T-cell (primary cell): ENCODE measurements around the gene UACA. TPM values are rescaled to one million over a fixed set of nuclear protein-coding genes. Genes with fewer than 3 reads are reported as not detected.

Experiments used
- ATAC-seq, 4 experiments: fragments of 200-7000 bp in 3 of 4; fragments of 150-1000 bp in 1 of 4; cut with Tn5 transposase; replicated peaks in 1 of 4; 1 replicate in 3 of 4; 2 replicates in 1 of 4; pipeline ENCODE4 v1.10.0; 2021; ENCODE audit warnings: moderate library complexity in 3 of 4, mild to moderate bottlenecking in 2 of 4, moderate number of reproducible peaks in 1 of 4
- CTCF ChIA-PET, 2 donors: fragments of 300-600 bp; sonication (Branson Sonifier 250); formaldehyde crosslinking; loops; one replicate each; lab custom pipeline; 2022; ENCODE audit warnings: antibody characterized with exemption in 2 of 2; lab: Charles Lee
- POLR2A ChIA-PET, 2 donors: fragments of 300-600 bp; sonication (Branson Sonifier 250); formaldehyde crosslinking; loops; one replicate each; lab custom pipeline; 2022; ENCODE audit warnings: antibody characterized with exemption in 2 of 2; lab: Charles Lee
- DNase-seq, 35 experiments: peaks; one replicate each; pipeline versions ENCODE4 v3.0.0 to v3.0.0-alpha.2; 2013 to 2023
- H3K27ac ChIP-seq: one replicate; pipeline ENCODE4 v1.5.1; 2013; ENCODE audit warnings: low read length
- H3K27me3 ChIP-seq, 2 experiments: replicated peaks in 1 of 2; 1 replicate in 1 of 2; 2 replicates in 1 of 2; pipeline versions ENCODE4 v1.6.1 to v1.7.0; 2013; ENCODE audit warnings: low read length in 1 of 2, mixed read lengths in 1 of 2; ENCODE audit not compliant: control insufficient read depth in 2 of 2, insufficient read depth in 2 of 2; ENCODE audit errors: extremely low read depth in 1 of 2
- H3K36me3 ChIP-seq, 2 donors: 1 replicate in 1 of 2; 2 replicates in 1 of 2; pipeline versions ENCODE4 v1.6.1 to v1.7.0; 2013; ENCODE audit warnings: low read length in 1 of 2; ENCODE audit not compliant: control insufficient read depth in 2 of 2, insufficient read depth in 1 of 2; ENCODE audit errors: extremely low read depth in 1 of 2
- H3K4me1 ChIP-seq, 2 experiments: 1 replicate in 1 of 2; 2 replicates in 1 of 2; pipeline versions ENCODE4 v1.6.1 to v1.7.0; 2013; ENCODE audit warnings: low read length in 2 of 2, mixed read lengths in 1 of 2; ENCODE audit not compliant: insufficient read depth in 2 of 2, control insufficient read depth in 1 of 2; ENCODE audit errors: extremely low read depth in 1 of 2
- H3K4me3 ChIP-seq, 2 donors: 1 replicate in 1 of 2; 2 replicates in 1 of 2; pipeline versions ENCODE4 v1.5.1 to v1.7.0; 2013; ENCODE audit warnings: mild to moderate bottlenecking in 2 of 2, low read length in 1 of 2, moderate library complexity in 1 of 2; ENCODE audit not compliant: control insufficient read depth in 1 of 2; ENCODE audit errors: extremely low read depth in 1 of 2
- H3K9me3 ChIP-seq: 2 replicates; pipeline ENCODE4 v1.7.0; 2013
- H3K27ac Mint-ChIP-seq, 2 donors: one replicate each; pipeline ENCODE4 v1.8.0; 2020 to 2021; ENCODE audit warnings: mild to moderate bottlenecking in 2 of 2, mixed read lengths in 2 of 2
- H3K27me3 Mint-ChIP-seq, 2 donors: one replicate each; pipeline ENCODE4 v1.8.0; 2021 to 2022; ENCODE audit warnings: mixed read lengths in 2 of 2
- H3K36me3 Mint-ChIP-seq: one replicate; pipeline ENCODE4 v1.8.0; 2021; ENCODE audit warnings: mixed read lengths
- H3K4me1 Mint-ChIP-seq, 3 donors: one replicate each; pipeline ENCODE4 v1.8.0; 2020 to 2022; ENCODE audit warnings: mixed read lengths in 3 of 3, mild to moderate bottlenecking in 1 of 3
- H3K4me3 Mint-ChIP-seq, 3 donors: one replicate each; pipeline ENCODE4 v1.8.0; 2020 to 2022; ENCODE audit warnings: mild to moderate bottlenecking in 3 of 3, mixed read lengths in 3 of 3, moderate library complexity in 3 of 3
- H3K9me3 Mint-ChIP-seq, 3 donors: one replicate each; pipeline ENCODE4 v1.8.0; 2020 to 2022; ENCODE audit warnings: mixed read lengths in 3 of 3
- WGBS: methylation state at CpG from one replicate; pipeline ENCODE4 v1.1.5; 2013; ENCODE audit warnings: missing lambda C conversion rate; ENCODE audit not compliant: insufficient coverage; 5-methylcytosine and 5-hydroxymethylcytosine counted together
- total RNA-seq, 35 experiments: library from RNA in 6 of 35; stranded (reverse) in 6 of 35; fragments of 120-200 nt in 1 of 35; gene quantifications; one replicate each; pipeline versions ENCODE4 v1.2.1 to v1.2.4 and lab custom pipeline; 2013 to 2026

Gene UACA
- total RNA-seq, 5 donors from 2014 or later (not counting 1 experiment from before 2014, with no cell fraction given), result 0.08 to 1.3 (median 0.70) TPM

DNA sequence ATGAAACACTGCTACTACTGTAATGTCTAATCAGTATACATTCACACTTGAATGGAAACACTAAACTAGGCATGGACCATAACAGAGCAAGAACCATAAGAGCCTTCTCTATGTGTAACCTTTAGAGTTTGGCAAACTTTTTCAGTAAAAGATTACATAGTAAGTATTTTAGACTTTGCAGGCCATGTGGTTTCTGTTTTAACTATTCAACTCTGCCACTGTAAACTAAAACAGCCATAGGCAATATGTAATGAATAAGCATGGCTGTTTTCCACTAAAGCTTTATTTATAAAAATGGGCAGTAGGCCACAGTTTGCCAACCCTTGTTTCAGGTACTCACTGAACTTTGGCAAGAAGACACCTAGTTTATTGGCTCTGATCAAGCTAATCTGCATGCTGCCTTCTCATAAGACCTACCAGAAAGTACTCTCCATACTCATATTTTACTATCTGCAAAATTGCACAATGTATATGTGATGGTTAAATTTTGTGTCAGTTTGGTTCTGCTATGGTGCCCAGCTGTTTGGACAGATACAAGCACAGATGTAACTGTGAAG is 46.0 kb downstream of the UACA start:
- CTCF ChIA-PET, result no interaction called here
- no peak overlapping the region for H3K27ac Mint-ChIP-seq

DNA sequence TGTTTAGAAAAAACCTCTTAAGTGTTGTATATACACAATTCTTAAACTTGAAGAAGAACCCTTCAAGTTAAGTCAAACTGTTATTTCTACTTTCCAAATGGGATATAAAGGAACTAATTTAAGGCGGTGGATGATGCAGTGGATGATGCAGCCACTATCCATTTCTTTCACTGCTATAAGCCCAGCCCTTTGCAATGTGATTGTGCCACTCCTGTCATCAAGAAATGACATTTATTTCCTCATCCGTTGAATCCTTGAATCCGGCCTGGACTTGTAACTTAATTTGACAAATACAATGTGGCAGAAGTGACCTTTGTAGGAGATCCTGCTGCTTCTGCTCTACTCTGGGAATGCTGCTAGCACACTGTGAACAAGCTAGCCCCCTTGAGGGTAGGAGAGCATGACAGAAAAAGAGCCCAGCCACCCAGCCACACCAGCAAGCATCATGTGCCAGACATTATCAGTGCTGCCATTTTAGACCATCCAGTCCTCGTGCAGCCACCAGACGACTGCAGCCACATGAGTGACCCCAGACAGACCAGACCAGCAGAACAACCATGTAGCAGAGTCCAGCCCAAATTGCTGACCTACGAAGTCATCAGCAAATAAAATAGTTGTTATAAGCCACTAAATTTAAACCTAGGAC is 47.4 kb downstream of the UACA start:
- Histone ChIP-seq H3K4me3 (no peak overlapping the region), H3K27ac (no peak overlapping the region), H3K27me3 (peaks cover 0 to 3% of the 10 kb centered on the region in 2 experiments), H3K9me3 (no peaks in the 10 kb centered on the region), H3K36me3 (no peaks in the 10 kb centered on the region), H3K4me1 (no peaks in the 10 kb centered on the region)
- 93% methylated on average over 2 of the region's 6 CpGs for WGBS
- ATAC-seq (no peak), DNase-seq (no peak)
- no peak overlapping the region for H3K4me3 Mint-ChIP-seq
- H3K36me3 Mint-ChIP-seq, result no peaks in the 10 kb centered on the region
- no peaks in the 10 kb centered on the region for H3K9me3 Mint-ChIP-seq
- peaks cover 16 to 17% of the 10 kb centered on the region in 2 donors for H3K27me3 Mint-ChIP-seq
- ChIA-PET CTCF (no interaction called here), POLR2A (interaction anchor here in 1 of 2 donors (0.6 kb wide), 1 partner anchor 7 kb away, joined by 4 read pairs; no protein-coding TSS in a partner anchor)
- H3K27ac Mint-ChIP-seq, result no peak overlapping the region
- peaks cover 0 to 2% (median 0%) of the 10 kb centered on the region in 3 donors for H3K4me1 Mint-ChIP-seq

More for the DNA sequence above, 46.0 kb downstream of the UACA start:
- Histone ChIP-seq H3K36me3 (no peaks in the 10 kb centered on the region), H3K4me3 (no peak overlapping the region), H3K27me3 (peaks cover 0 to 3% of the 10 kb centered on the region in 2 experiments), H3K9me3 (no peaks in the 10 kb centered on the region), H3K4me1 (no peaks in the 10 kb centered on the region), H3K27ac (no peak overlapping the region)
- H3K36me3 Mint-ChIP-seq, result no peaks in the 10 kb centered on the region
- peaks cover 0 to under 1% (median 0%) of the 10 kb centered on the region in 3 donors for H3K4me1 Mint-ChIP-seq
- H3K9me3 Mint-ChIP-seq, result no peaks in the 10 kb centered on the region
- POLR2A ChIA-PET, result interaction anchor here in 1 of 2 donors (0.6 kb wide), 1 partner anchor 1298 kb away, joined by 11 read pairs; no protein-coding TSS in a partner anchor
- H3K4me3 Mint-ChIP-seq, result no peak overlapping the region
- peaks cover 12 to 13% of the 10 kb centered on the region in 2 donors for H3K27me3 Mint-ChIP-seq
- ATAC-seq (no peak), DNase-seq (no peak)

DNA sequence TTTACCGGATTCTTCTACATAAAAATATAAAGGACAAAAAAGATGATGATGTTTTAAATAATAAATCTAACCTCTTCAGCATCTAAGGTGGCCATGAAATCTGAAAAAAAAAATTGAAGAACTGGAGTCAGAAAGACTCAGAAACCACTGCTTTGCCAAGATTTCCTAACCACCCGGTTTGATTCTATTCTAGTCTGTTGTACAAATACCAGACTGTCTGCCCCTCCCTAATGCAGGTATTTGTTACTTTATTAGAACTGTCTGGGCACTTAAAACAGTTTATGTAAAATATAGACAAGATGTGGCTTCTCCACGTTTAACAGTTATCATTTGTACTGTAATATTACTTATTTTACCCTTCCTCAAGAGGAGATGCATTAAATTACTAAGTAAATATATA is 48.8 kb downstream of the UACA start:
- POLR2A ChIA-PET, result no interaction called here
- H3K4me3 Mint-ChIP-seq, result no peak overlapping the region
- H3K4me1 Mint-ChIP-seq, result peaks cover 0 to 2% (median 0%) of the 10 kb centered on the region in 3 donors
- H3K4me3 ChIP-seq, result no peak overlapping the region
- H3K27ac ChIP-seq, result no peak overlapping the region
- no peaks in the 10 kb centered on the region for H3K36me3 Mint-ChIP-seq
- no peak overlapping the region for H3K27ac Mint-ChIP-seq
- no peaks in the 10 kb centered on the region for H3K9me3 ChIP-seq
- H3K9me3 Mint-ChIP-seq, result no peaks in the 10 kb centered on the region
- no peak for DNase-seq
- WGBS, result no CpG with 5 or more reads among the region's 3 CpGs
- peaks cover 2 to 3% of the 10 kb centered on the region in 2 experiments for H3K27me3 ChIP-seq
- no peaks in the 10 kb centered on the region for H3K36me3 ChIP-seq
- peaks cover 21 to 23% of the 10 kb centered on the region in 2 donors for H3K27me3 Mint-ChIP-seq
- CTCF ChIA-PET, result interaction anchor here in 1 of 2 donors (1.2 kb wide), 1 partner anchor 8 kb away, joined by 5 read pairs; no protein-coding TSS in a partner anchor
- no peak for ATAC-seq
- H3K4me1 ChIP-seq, result no peaks in the 10 kb centered on the region

DNA sequence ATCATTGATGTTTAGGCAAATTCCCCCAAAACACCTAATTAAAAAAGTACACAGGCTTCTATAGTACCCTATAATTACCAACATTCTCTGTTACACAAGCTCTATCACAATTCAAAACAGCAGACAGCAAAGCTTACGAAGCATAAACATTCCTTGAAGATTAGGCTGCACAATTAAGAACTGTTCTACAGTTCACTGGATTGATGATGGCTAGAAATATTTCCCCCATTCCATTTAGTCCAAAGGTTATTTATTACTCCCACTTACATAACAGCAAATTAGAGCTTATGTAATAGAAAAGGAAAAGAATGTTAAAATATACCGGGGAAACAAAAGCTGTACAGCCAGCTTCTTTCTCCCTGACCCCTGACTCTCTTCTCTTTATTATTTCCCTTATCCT is 49.3 kb downstream of the UACA start:
- CTCF ChIA-PET, result interaction anchor here in 1 of 2 donors (1.0 to 1.2 kb wide), 2 partner anchors 9 to 30 kb away, joined by 3 to 5 read pairs; no protein-coding TSS in a partner anchor
- ATAC-seq, result no peak
- no peaks in the 10 kb centered on the region for H3K9me3 Mint-ChIP-seq

DNA sequence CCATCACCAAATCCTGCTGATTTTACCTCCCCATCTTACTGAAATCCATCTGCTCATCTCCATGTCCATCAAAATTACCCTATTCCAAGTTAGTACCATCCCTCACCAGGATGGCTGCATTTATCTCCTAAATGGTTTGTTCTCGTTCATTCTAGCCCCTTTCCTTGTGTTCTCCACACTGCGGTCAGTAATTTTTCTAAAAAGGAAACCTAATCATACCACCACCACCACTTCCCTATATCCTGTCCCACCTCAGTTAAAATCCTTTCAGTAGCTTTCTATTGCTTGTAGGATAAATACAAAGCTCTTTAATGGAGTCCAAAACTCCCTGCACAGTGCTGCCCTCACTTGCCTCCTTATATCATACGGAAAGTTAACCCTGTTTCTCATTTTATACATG is 51.1 kb downstream of the UACA start:
- POLR2A ChIA-PET, result no interaction called here
- Histone ChIP-seq H3K4me3 (no peak overlapping the region), H3K27me3 (peaks cover 2 to 3% of the 10 kb centered on the region in 2 experiments), H3K4me1 (no peaks in the 10 kb centered on the region), H3K9me3 (no peaks in the 10 kb centered on the region), H3K27ac (no peak overlapping the region), H3K36me3 (no peaks in the 10 kb centered on the region)
- 43% methylated on average over 2 of the region's 3 CpGs for WGBS
- H3K27me3 Mint-ChIP-seq, result peaks cover 21 to 29% of the 10 kb centered on the region in 2 donors
- no peak overlapping the region for H3K4me3 Mint-ChIP-seq
- no peak overlapping the region for H3K27ac Mint-ChIP-seq
- CTCF ChIA-PET, result interaction anchor here in 1 of 2 donors (0.8 kb wide), 1 partner anchor 13 kb away, joined by 3 read pairs; no protein-coding TSS in a partner anchor
- H3K9me3 Mint-ChIP-seq, result no peaks in the 10 kb centered on the region
- H3K36me3 Mint-ChIP-seq, result no peaks in the 10 kb centered on the region
- DNase-seq, result no peak
- H3K4me1 Mint-ChIP-seq, result peaks cover 0 to 2% (median 0%) of the 10 kb centered on the region in 3 donors
- no peak for ATAC-seq

More for the DNA sequence above, 49.3 kb downstream of the UACA start:
- Mint-ChIP-seq H3K27me3 (peaks cover 21 to 23% of the 10 kb centered on the region in 2 donors), H3K4me1 (peaks cover 0 to 2% (median 0%) of the 10 kb centered on the region in 3 donors), H3K4me3 (no peak overlapping the region), H3K36me3 (no peaks in the 10 kb centered on the region), H3K27ac (no peak overlapping the region)
- H3K27ac ChIP-seq, result no peak overlapping the region
- peaks cover 2 to 3% of the 10 kb centered on the region in 2 experiments for H3K27me3 ChIP-seq
- POLR2A ChIA-PET, result interaction anchor here in 1 of 2 donors (0.6 kb wide), 1 partner anchor 135 kb away, joined by 3 read pairs; no protein-coding TSS in a partner anchor
- no peaks in the 10 kb centered on the region for H3K9me3 ChIP-seq
- no peaks in the 10 kb centered on the region for H3K4me1 ChIP-seq
- DNase-seq, result no peak
- WGBS, result no CpG with 5 or more reads among the region's 2 CpGs
- H3K36me3 ChIP-seq, result no peaks in the 10 kb centered on the region
- H3K4me3 ChIP-seq, result no peak overlapping the region

DNA sequence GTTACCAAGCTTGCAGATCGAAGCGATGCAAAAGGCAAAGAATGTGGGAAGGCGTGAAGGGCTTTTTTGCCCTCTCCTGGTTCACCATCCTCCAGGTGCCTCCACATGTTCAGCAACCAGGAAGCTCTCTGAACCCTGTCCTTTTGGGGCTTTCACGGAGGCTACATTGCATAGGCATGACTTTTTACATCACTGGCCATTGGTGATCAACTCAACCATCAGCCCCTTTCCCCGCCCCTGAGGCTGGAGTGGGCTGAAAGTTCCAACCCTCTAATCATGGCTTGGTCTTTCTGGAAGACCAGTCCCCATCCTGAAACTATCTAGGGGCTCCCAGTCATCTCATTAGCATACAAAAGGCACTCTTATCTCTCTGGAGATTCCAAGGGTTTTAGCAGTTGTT is 52.6 kb downstream of the UACA start:
- no peak overlapping the region for H3K27ac ChIP-seq
- no peaks in the 10 kb centered on the region for H3K9me3 ChIP-seq
- Mint-ChIP-seq H3K27me3 (peaks cover 24 to 38% of the 10 kb centered on the region in 2 donors), H3K9me3 (no peaks in the 10 kb centered on the region), H3K36me3 (no peaks in the 10 kb centered on the region), H3K27ac (no peak overlapping the region), H3K4me3 (no peak overlapping the region), H3K4me1 (peaks cover 0 to 2% (median 0%) of the 10 kb centered on the region in 3 donors)
- ATAC-seq, result no peak
- ChIA-PET CTCF (no interaction called here), POLR2A (no interaction called here)
- H3K27me3 ChIP-seq, result peaks cover 0 to 2% of the 10 kb centered on the region in 2 experiments
- H3K4me3 ChIP-seq, result no peak overlapping the region
- H3K36me3 ChIP-seq, result no peaks in the 10 kb centered on the region
- WGBS, result 96% methylated on average over 4 of the region's 5 CpGs
- no peak for DNase-seq
- H3K4me1 ChIP-seq, result no peaks in the 10 kb centered on the region
